Measurements from ENCODE around the gene SLC26A8. TPM values are rescaled to one million over a fixed set of nuclear protein-coding genes. Genes with fewer than 3 reads are reported as not detected.

SLC26A8 gene
- polyA plus RNA-seq, 1 donor from 2014 or later: not detected

GRCh38 chr6:35955071-35955470 is 69.4 kb downstream of the SLC26A8 start:
- Histone ChIP-seq H3K4me2 (ENCODE audit: low read length) (no peak overlapping the region), H3F3A (ENCODE audit: insufficient read depth, low read length, poor library complexity, severe bottlenecking) (no peaks in the 10 kb centered on the region), H4K20me1 (ENCODE audit: insufficient read depth) (no peaks in the 10 kb centered on the region), H3K9ac (ENCODE audit: low read length) (no peak overlapping the region), H3K9me3 (ENCODE audit: low read length) (no peaks in the 10 kb centered on the region), H3K36me3 (ENCODE audit: insufficient read depth, low read length) (no peaks in the 10 kb centered on the region), H3K79me2 (replicated peaks; ENCODE audit: insufficient read depth, low read length) (no peaks in the 10 kb centered on the region), H2AFZ (ENCODE audit: low read depth, low read length) (no peak overlapping the region), H3K9me2 (ENCODE audit: insufficient read depth, low read length) (no peaks in the 10 kb centered on the region), H3K27me3 (ENCODE audit: insufficient read depth, low read depth, low read length) (no peaks in the 10 kb centered on the region), H3K27ac (ENCODE audit: low read length) (no peak overlapping the region), H3K4me3 (ENCODE audit: low read length) (no peak overlapping the region)
- no peak for TF ChIP-seq RAD21 (conservative IDR thresholded peaks at IDR 0.05)
- TF ChIP-seq SMC3 (conservative IDR thresholded peaks at IDR 0.05; ENCODE audit: poor library complexity): no peak
- TF ChIP-seq EZH2 (IDR thresholded peaks at IDR 0.05; ENCODE audit: borderline replicate concordance, insufficient read depth, low read length, poor library complexity, severe bottlenecking): no peak
- no peak for TF ChIP-seq POLR2AphosphoS5 (IDR thresholded peaks at IDR 0.05)
- TF ChIP-seq REST (IDR thresholded peaks at IDR 0.05; ENCODE audit: borderline replicate concordance): no peak
- no peak for TF ChIP-seq MXI1 (conservative IDR thresholded peaks at IDR 0.05; ENCODE audit: poor library complexity, severe bottlenecking)
- no peak for TF ChIP-seq TAF1 (IDR thresholded peaks at IDR 0.05; ENCODE audit: low read depth)
- no peak for TF ChIP-seq CTCF (IDR thresholded peaks at IDR 0.05; ENCODE audit: poor library complexity, severe bottlenecking)
- TF ChIP-seq EP300 (conservative IDR thresholded peaks at IDR 0.05; ENCODE audit: poor library complexity, severe bottlenecking): no peak

DNA sequence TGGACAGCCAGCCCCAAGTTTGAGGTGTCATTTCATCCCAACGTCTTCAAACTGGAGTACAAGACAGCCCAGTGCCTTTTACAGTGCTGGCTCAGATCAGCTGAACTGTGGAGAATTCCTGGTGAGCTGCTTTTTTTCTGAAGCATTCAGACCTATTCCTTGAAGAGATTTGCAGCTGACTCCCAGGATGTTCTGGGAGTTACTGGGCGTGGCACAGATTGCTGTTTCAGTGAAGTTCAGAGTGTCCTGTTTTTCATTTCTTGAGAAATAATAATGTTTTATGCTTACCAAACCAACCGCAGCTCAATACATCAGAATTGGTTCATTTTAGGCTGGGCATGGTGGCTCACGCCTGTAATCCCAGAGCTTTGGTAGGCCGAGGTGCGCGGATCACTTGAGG is 70.1 kb downstream of the SLC26A8 start:
- no peak overlapping the region for H2AFZ ChIP-seq (ENCODE audit: low read depth, low read length)
- H3K9ac ChIP-seq (ENCODE audit: low read length): no peak overlapping the region
- H3K4me2 ChIP-seq (ENCODE audit: low read length): no peak overlapping the region
- H3K79me2 ChIP-seq (replicated peaks; ENCODE audit: insufficient read depth, low read length): no peaks in the 10 kb centered on the region
- no peaks in the 10 kb centered on the region for H4K20me1 ChIP-seq (ENCODE audit: insufficient read depth)
- TF ChIP-seq RAD21 (conservative IDR thresholded peaks at IDR 0.05) (no peak), POLR2AphosphoS5 (IDR thresholded peaks at IDR 0.05) (no peak), CTCF (IDR thresholded peaks at IDR 0.05; ENCODE audit: poor library complexity, severe bottlenecking) (no peak), SMC3 (conservative IDR thresholded peaks at IDR 0.05; ENCODE audit: poor library complexity) (no peak), MXI1 (conservative IDR thresholded peaks at IDR 0.05; ENCODE audit: poor library complexity, severe bottlenecking) (no peak), EP300 (conservative IDR thresholded peaks at IDR 0.05; ENCODE audit: poor library complexity, severe bottlenecking) (no peak), EZH2 (IDR thresholded peaks at IDR 0.05; ENCODE audit: borderline replicate concordance, insufficient read depth, low read length, poor library complexity, severe bottlenecking) (no peak)
- H3K27me3 ChIP-seq (ENCODE audit: insufficient read depth, low read depth, low read length): no peaks in the 10 kb centered on the region
- no peak overlapping the region for H3K4me3 ChIP-seq (ENCODE audit: low read length)
- no peak overlapping the region for H3K27ac ChIP-seq (ENCODE audit: low read length)
- no peaks in the 10 kb centered on the region for H3K9me3 ChIP-seq (ENCODE audit: low read length)
- no peaks in the 10 kb centered on the region for H3F3A ChIP-seq (ENCODE audit: insufficient read depth, low read length, poor library complexity, severe bottlenecking)
- H3K9me2 ChIP-seq (ENCODE audit: insufficient read depth, low read length): no peaks in the 10 kb centered on the region
- H3K36me3 ChIP-seq (ENCODE audit: insufficient read depth, low read length): no peaks in the 10 kb centered on the region
